ENCODE results near the gene ALCAM. TPM values are rescaled to one million over a fixed set of nuclear protein-coding genes. Genes with fewer than 3 reads are reported as not detected.

The ALCAM gene
- total RNA-seq, 1 donor from 2014 or later: 54.4 TPM

GRCh38 chr3:105584003-105584790, 217.5 kb downstream of the ALCAM start:
- no peaks in the 10 kb centered on the region for H4K20me1 ChIP-seq (ENCODE audit: low read depth)
- DNase-seq (ENCODE audit: low spot score): no peak
- H3K4me2 ChIP-seq: no peak overlapping the region
- H2AFZ ChIP-seq (replicated peaks): no peak overlapping the region
- no peak overlapping the region for H3K27ac ChIP-seq
- peaks cover 9% of the 10 kb centered on the region for H3K9me3 Mint-ChIP-seq
- H3K4me3 ChIP-seq: no peak overlapping the region
- H3K27me3 ChIP-seq: no peaks in the 10 kb centered on the region
- no peak overlapping the region for H3K4me3 Mint-ChIP-seq
- no peaks in the 10 kb centered on the region for H3F3A ChIP-seq (ENCODE audit: low read depth)
- no peaks in the 10 kb centered on the region for H3K9me3 ChIP-seq (ENCODE audit: low read depth)
- H3K36me3 Mint-ChIP-seq: no peaks in the 10 kb centered on the region
- H3K36me3 ChIP-seq: no peaks in the 10 kb centered on the region
- no peaks in the 10 kb centered on the region for H3K4me1 ChIP-seq
- no peaks in the 10 kb centered on the region for H3K4me1 Mint-ChIP-seq
- no peak for TF ChIP-seq EZH2phosphoT487 (IDR thresholded peaks at IDR 0.05)
- TF ChIP-seq EZH2 (IDR thresholded peaks at IDR 0.05): no peak
- TF ChIP-seq, protein P1, sequence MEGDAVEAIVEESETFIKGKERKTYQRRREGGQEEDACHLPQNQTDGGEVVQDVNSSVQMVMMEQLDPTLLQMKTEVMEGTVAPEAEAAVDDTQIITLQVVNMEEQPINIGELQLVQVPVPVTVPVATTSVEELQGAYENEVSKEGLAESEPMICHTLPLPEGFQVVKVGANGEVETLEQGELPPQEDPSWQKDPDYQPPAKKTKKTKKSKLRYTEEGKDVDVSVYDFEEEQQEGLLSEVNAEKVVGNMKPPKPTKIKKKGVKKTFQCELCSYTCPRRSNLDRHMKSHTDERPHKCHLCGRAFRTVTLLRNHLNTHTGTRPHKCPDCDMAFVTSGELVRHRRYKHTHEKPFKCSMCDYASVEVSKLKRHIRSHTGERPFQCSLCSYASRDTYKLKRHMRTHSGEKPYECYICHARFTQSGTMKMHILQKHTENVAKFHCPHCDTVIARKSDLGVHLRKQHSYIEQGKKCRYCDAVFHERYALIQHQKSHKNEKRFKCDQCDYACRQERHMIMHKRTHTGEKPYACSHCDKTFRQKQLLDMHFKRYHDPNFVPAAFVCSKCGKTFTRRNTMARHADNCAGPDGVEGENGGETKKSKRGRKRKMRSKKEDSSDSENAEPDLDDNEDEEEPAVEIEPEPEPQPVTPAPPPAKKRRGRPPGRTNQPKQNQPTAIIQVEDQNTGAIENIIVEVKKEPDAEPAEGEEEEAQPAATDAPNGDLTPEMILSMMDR (IDR thresholded peaks at IDR 0.05): no peak
- no peaks in the 10 kb centered on the region for H3K79me2 ChIP-seq (ENCODE audit: low read depth)
- H3K27ac Mint-ChIP-seq: no peak overlapping the region
- no peak overlapping the region for H3K9ac ChIP-seq
- H3K27me3 Mint-ChIP-seq (ENCODE audit: insufficient read depth, low read depth): peaks cover 2% of the 10 kb centered on the region

DNA sequence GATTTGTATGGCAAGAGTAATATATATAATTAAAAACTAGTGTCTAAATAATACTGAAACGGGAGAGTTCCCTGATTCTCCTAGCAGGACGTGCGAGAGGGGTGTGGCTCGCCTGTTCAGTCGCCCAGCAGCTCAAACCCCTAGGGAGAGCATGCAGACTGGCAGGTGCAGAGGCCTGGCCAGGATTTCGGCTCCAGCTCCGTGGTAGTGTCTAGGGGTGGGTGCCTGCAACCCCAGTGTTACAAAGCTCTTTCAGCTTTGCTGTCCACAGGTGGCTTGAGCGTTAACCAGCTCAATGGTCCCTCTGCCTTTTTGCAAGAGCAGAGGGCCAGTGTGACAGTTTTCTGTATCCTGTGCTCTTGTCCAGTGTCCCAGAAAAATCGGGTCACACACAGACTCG, 226.6 kb downstream of the ALCAM start:
- Histone ChIP-seq H3K27me3 (no peaks in the 10 kb centered on the region), H4K20me1 (ENCODE audit: low read depth) (no peaks in the 10 kb centered on the region), H3K9me3 (ENCODE audit: low read depth) (no peaks in the 10 kb centered on the region), H3F3A (ENCODE audit: low read depth) (no peaks in the 10 kb centered on the region), H3K4me1 (no peaks in the 10 kb centered on the region), H3K4me2 (no peak overlapping the region), H3K4me3 (no peak overlapping the region), H3K27ac (no peak overlapping the region), H3K79me2 (ENCODE audit: low read depth) (no peaks in the 10 kb centered on the region), H3K9ac (no peak overlapping the region), H2AFZ (replicated peaks) (no peak overlapping the region), H3K36me3 (no peaks in the 10 kb centered on the region)
- DNase-seq (ENCODE audit: low spot score): no peak
- no peak overlapping the region for H3K27ac Mint-ChIP-seq
- no peak for TF ChIP-seq EZH2 (IDR thresholded peaks at IDR 0.05)
- no peak for TF ChIP-seq EZH2phosphoT487 (IDR thresholded peaks at IDR 0.05)
- TF ChIP-seq, protein P1 (IDR thresholded peaks at IDR 0.05): no peak
- no peak overlapping the region for H3K4me3 Mint-ChIP-seq
- no peaks in the 10 kb centered on the region for H3K36me3 Mint-ChIP-seq
- H3K27me3 Mint-ChIP-seq (ENCODE audit: insufficient read depth, low read depth): no peaks in the 10 kb centered on the region
- H3K9me3 Mint-ChIP-seq: peaks cover 4% of the 10 kb centered on the region
- no peaks in the 10 kb centered on the region for H3K4me1 Mint-ChIP-seq

DNA sequence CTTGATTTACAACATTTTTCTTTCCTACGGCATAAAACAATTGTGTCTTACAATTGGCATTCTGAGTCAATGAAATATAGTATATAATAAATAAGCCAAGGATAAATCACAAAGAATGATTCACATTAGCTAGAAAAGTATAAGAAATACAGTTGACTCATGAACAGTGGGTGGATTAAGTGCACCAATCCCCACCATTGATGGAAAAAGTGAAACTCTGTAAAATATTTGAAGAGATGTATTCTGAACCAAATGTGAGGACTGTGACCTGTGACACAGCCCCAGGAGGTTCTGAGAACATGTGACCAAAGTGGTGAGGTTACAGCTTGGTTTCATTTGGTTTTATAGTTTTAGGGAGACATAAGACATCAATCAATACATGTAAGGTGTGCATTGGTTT, 227.5 kb downstream of the ALCAM start:
- H3K27ac ChIP-seq: no peak overlapping the region
- H3K27me3 ChIP-seq: no peaks in the 10 kb centered on the region
- no peaks in the 10 kb centered on the region for H3F3A ChIP-seq (ENCODE audit: low read depth)
- H3K27ac Mint-ChIP-seq: no peak overlapping the region
- no peak overlapping the region for H2AFZ ChIP-seq (replicated peaks)
- H3K4me3 ChIP-seq: no peak overlapping the region
- no peak overlapping the region for H3K9ac ChIP-seq
- H4K20me1 ChIP-seq (ENCODE audit: low read depth): no peaks in the 10 kb centered on the region
- H3K9me3 Mint-ChIP-seq: peaks cover 4% of the 10 kb centered on the region
- H3K4me3 Mint-ChIP-seq: no peak overlapping the region
- H3K27me3 Mint-ChIP-seq (ENCODE audit: insufficient read depth, low read depth): no peaks in the 10 kb centered on the region
- no peak overlapping the region for H3K4me2 ChIP-seq
- no peaks in the 10 kb centered on the region for H3K36me3 Mint-ChIP-seq
- H3K4me1 Mint-ChIP-seq: no peaks in the 10 kb centered on the region
- no peaks in the 10 kb centered on the region for H3K4me1 ChIP-seq
- no peaks in the 10 kb centered on the region for H3K9me3 ChIP-seq (ENCODE audit: low read depth)
- no peak for DNase-seq (ENCODE audit: low spot score)
- no peak for TF ChIP-seq EZH2 (IDR thresholded peaks at IDR 0.05)
- TF ChIP-seq EZH2phosphoT487 (IDR thresholded peaks at IDR 0.05): no peak
- TF ChIP-seq, protein P1 (IDR thresholded peaks at IDR 0.05): no peak
- no peaks in the 10 kb centered on the region for H3K36me3 ChIP-seq
- no peaks in the 10 kb centered on the region for H3K79me2 ChIP-seq (ENCODE audit: low read depth)
